HG03469 (cell line): ENCODE data around the gene FOXF2.
"Not testable (repeated sequence)": the region's sequence is repeated elsewhere in the genome, so short reads cannot be mapped to it uniquely, and the experiment has no call there.

ENCODE experiments used
- ATAC-seq: cut with Tn5 transposase; IDR thresholded peaks from one replicate; pipeline ENCODE4 v1.9.1; 2021; ENCODE audit warnings: mild to moderate bottlenecking, moderate library complexity, moderate number of reproducible peaks; ENCODE audit not compliant: unreplicated experiment

Gene FOXF2

GRCh38 chr6:1389369-1390132, at the start of gene FOXF2:
Gene FOXF2, plus strand, starts transcription at chr6:1389576. Its CDS starts 372 bp downstream, at chr6:1389948.
- no peak for ATAC-seq

GRCh38 chr6:1346101-1346500, 43.3 kb upstream of the FOXF2 start:
- ATAC-seq, result no peak

GRCh38 chr6:1346558-1347091, 42.8 kb upstream of the FOXF2 start:
- ATAC-seq, result no peak

GRCh38 chr6:1347161-1347560, 42.2 kb upstream of the FOXF2 start:
- no peak for ATAC-seq

- ATAC-seq, result no peak
Observed at GRCh38 chr6:1348675-1349074, 40.7 kb upstream of the FOXF2 start.

GRCh38 chr6:1349655-1350054, 39.7 kb upstream of the FOXF2 start:
- no peak for ATAC-seq

- ATAC-seq, result no peak
Observed at GRCh38 chr6:1351381-1352008, 37.9 kb upstream of the FOXF2 start.

- not testable (repeated sequence) for ATAC-seq
Observed at GRCh38 chr6:1355068-1355467, 34.3 kb upstream of the FOXF2 start.

GRCh38 chr6:1361717-1362116, 27.7 kb upstream of the FOXF2 start:
- ATAC-seq, result not testable (repeated sequence)

- no peak for ATAC-seq
Observed at GRCh38 chr6:1362643-1363042, 26.7 kb upstream of the FOXF2 start.

- no peak for ATAC-seq
Observed at GRCh38 chr6:1363298-1363697, 26.1 kb upstream of the FOXF2 start.

GRCh38 chr6:1363729-1364572, 25.4 kb upstream of the FOXF2 start:
- no peak for ATAC-seq

- ATAC-seq, result no peak
Observed at GRCh38 chr6:1364791-1365190, 24.6 kb upstream of the FOXF2 start.

GRCh38 chr6:1365686-1366085, 23.7 kb upstream of the FOXF2 start:
- ATAC-seq, result no peak

- ATAC-seq, result no peak
Observed at GRCh38 chr6:1367771-1368170, 21.6 kb upstream of the FOXF2 start.

- ATAC-seq, result no peak
Observed at GRCh38 chr6:1368940-1369339, 20.4 kb upstream of the FOXF2 start.

- ATAC-seq, result not testable (repeated sequence)
Observed at GRCh38 chr6:1369695-1370094, 19.7 kb upstream of the FOXF2 start.

- no peak for ATAC-seq
Observed at GRCh38 chr6:1371933-1372332, 17.4 kb upstream of the FOXF2 start.

- ATAC-seq, result no peak
Observed at GRCh38 chr6:1372690-1373089, 16.7 kb upstream of the FOXF2 start.

- no peak for ATAC-seq
Observed at GRCh38 chr6:1376653-1377052, 12.7 kb upstream of the FOXF2 start.

- no peak for ATAC-seq
Observed at GRCh38 chr6:1377526-1377925, 11.8 kb upstream of the FOXF2 start.
